AG10803 (cell line): ENCODE measurements around the gene MCOLN2.

Experiments
- DNase-seq: peaks from one replicate; pipeline ENCODE4 v3.0.0; 2010; ENCODE audit warnings: low read depth
- H3K4me3 ChIP-seq: 2 replicates; pipeline ENCODE4 v1.5.1; 2011; ENCODE audit warnings: mild to moderate bottlenecking, low read length, control low read depth
- CTCF ChIP-seq: conservative IDR thresholded peaks from 2 replicates; pipeline ENCODE4 v1.5.1; 2011; ENCODE audit warnings: mild to moderate bottlenecking, low read length, control low read depth, inconsistent platforms

The MCOLN2 gene

DNA sequence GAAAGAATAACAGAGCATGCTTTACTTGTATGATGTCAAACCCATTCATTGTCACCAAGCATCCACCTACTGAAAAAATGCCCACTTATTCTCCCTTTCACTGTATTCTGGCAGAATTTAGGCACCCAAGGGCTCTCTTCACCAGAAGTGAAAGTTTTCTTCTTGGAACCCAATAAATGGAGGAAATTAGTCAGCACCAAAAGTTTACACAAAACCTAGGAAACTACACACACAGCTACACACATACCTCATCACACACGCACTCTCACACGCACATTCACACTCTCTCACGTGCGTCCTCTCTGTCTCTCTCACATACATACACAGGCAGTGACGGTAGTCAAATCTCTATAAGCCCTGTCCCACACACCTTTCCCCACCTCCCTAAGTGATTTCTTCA is 37.6 kb downstream of the MCOLN2 start:
- no peak for TF ChIP-seq CTCF
- no peak overlapping the region for H3K4me3 ChIP-seq
- DNase-seq: no peak

GRCh38 chr1:84957966-84958365 is 38.9 kb downstream of the MCOLN2 start:
- DNase-seq: no peak
- TF ChIP-seq CTCF: no peak
- no peak overlapping the region for H3K4me3 ChIP-seq

DNA sequence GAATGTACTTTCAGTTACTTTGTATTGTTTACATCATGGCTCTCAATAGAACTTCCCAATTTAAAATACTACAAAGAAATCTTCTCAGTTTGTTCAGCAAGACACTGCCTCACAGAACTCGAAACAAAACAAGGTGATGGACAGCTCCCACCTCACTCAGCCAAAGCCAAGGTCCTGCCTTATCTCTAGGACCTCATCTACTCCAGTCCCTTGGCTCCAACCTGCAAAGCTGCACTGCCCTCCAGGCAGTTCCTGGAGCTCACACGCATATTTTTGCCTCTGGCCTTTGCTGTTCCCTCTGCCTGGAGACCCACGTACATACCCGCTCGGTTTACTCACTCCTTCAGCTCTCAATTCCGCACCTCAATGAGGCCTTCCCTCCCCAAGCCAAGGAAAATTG is 40.3 kb downstream of the MCOLN2 start:
- no peak for TF ChIP-seq CTCF
- DNase-seq: no peak
- no peak overlapping the region for H3K4me3 ChIP-seq

GRCh38 chr1:84956097-84956496 is 40.8 kb downstream of the MCOLN2 start:
- TF ChIP-seq CTCF: no peak
- no peak overlapping the region for H3K4me3 ChIP-seq
- no peak for DNase-seq

DNA sequence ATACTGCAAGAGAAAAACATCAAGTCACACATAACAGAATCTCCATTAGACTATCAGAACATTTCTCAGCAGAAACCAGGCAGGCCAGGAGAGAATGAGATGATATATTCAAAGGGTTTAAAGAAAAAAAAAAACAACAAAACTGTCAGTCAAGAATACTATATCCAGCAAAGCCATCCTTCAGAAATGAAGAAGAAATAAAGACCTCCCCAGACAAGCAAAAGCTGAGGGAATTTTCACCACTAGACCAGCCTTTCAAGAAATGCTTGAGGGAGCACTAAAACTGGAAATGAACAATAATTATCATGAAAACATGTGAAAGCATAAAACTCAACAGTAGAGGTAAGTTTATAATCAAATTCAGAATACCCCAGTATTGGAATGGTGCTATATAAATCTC is 47.2 kb downstream of the MCOLN2 start:
- no peak for TF ChIP-seq CTCF
- no peak overlapping the region for H3K4me3 ChIP-seq
- DNase-seq: no peak

DNA sequence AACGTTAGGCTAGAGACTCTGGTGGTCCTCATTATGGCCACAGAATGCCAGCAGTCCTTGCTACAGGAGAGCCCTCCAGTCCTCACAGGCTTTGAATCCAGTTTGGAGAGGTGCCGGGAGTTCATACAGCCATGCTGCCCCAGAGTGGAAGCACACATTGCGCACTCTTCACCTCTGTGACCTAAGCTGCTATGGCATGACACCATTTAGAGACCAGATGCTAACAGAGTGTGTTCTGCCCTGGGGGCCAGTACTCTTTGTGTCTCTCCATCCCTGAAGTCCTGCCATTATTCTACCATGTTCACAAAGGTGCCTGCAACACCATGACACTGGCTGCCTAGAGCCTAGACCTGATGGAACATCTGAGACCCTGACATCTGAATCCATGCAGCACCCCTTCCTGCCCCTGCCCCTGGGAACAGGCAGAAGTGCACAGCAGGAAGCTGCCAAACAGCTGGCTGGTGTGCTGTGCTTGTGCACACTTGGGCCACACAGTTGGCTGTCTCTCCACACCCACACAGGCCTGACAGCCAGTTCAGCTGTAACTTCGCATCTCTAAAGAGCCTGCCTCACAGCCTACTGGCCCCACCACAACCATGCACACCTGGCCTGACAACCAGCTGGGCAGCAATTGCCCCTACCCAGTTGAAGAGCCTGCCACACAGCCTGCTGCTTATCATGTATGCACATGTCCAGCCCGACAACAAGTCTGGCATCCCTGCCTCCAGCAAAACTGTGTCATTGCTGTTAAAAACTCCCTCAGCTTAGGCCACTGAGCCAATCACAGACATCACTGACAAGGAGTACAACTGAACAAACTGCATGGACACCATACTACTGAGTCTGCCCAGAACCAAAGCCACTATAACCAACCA is 49.1 kb downstream of the MCOLN2 start:
- no peak for DNase-seq
- TF ChIP-seq CTCF: no peak
- H3K4me3 ChIP-seq: no peak overlapping the region

- TF ChIP-seq CTCF: no peak
- DNase-seq: peak; percentile 22
- H3K4me3 ChIP-seq: no peak overlapping the region
Observed at GRCh38 chr1:84946631-84947030, 50.3 kb downstream of the MCOLN2 start.
